ENCODE data around the gene CNNM1. TPM values are rescaled to one million over a fixed set of nuclear protein-coding genes. Genes with fewer than 3 reads are reported as not detected.

CNNM1 gene
- total and polyA plus RNA-seq, 4 donors, result 0.15 to 0.52 (median 0.19) TPM

- Histone ChIP-seq H3K27ac (ENCODE audit: low read depth in 1 of 2, low read length in 1 of 2) (peak overlapping the region in 1 of 2 donors; percentile 17), H3K36me3 (ENCODE audit: control insufficient read depth in 4 of 4, insufficient read depth in 4 of 4, low read length in 4 of 4) (no peaks in the 10 kb centered on the region), H3K4me1 (ENCODE audit: control insufficient read depth in 5 of 5, insufficient read depth in 5 of 5, low read length in 5 of 5) (peaks cover 0 to 9% (median 0%) of the 10 kb centered on the region in 5 donors), H3K27me3 (ENCODE audit: control insufficient read depth in 3 of 3, insufficient read depth in 3 of 3, low read length in 2 of 3) (no peaks in the 10 kb centered on the region), H3K4me3 (no peak overlapping the region), H3K9me3 (ENCODE audit: control insufficient read depth in 4 of 4, insufficient read depth in 3 of 4, low read length in 3 of 4) (peaks cover 0 to 4% (median 0%) of the 10 kb centered on the region in 4 donors), H3K9ac (ENCODE audit: insufficient read depth in 1 of 2, low read length in 2 of 2) (no peak overlapping the region)
- no peak for TF ChIP-seq CTCF (IDR thresholded peaks at IDR 0.05; ENCODE audit: control extremely low read depth, extremely low read depth)
- WGBS, 2 donors, result 23 to 56% methylated on average over 5 of the region's 5 CpGs
- peak; percentile 60 to 77 (median 70) for DNase-seq
- peak; percentile 41 for ATAC-seq (ENCODE audit: insufficient read depth, low FRiP score)
These were observed 25.0 kb upstream of the CNNM1 start for GRCh38 chr10:99303899-99304861.

GRCh38 chr10:99304862-99305229, 24.3 kb upstream of the CNNM1 start:
- DNase-seq, result no peak
- no peak overlapping the region for H3K27ac ChIP-seq (ENCODE audit: low read depth in 1 of 2, low read length in 1 of 2)
- no peaks in the 10 kb centered on the region for H3K27me3 ChIP-seq (ENCODE audit: control insufficient read depth in 3 of 3, insufficient read depth in 3 of 3, low read length in 2 of 3)
- no peak for ATAC-seq (ENCODE audit: insufficient read depth, low FRiP score)
- no peaks in the 10 kb centered on the region for H3K36me3 ChIP-seq (ENCODE audit: control insufficient read depth in 4 of 4, insufficient read depth in 4 of 4, low read length in 4 of 4)
- peaks cover 0 to 10% (median 0%) of the 10 kb centered on the region in 4 donors for H3K9me3 ChIP-seq (ENCODE audit: control insufficient read depth in 4 of 4, insufficient read depth in 3 of 4, low read length in 3 of 4)
- no peak for TF ChIP-seq CTCF (IDR thresholded peaks at IDR 0.05; ENCODE audit: control extremely low read depth, extremely low read depth)
- H3K4me1 ChIP-seq (ENCODE audit: control insufficient read depth in 5 of 5, insufficient read depth in 5 of 5, low read length in 5 of 5), result peaks cover 0 to 9% (median 0%) of the 10 kb centered on the region in 5 donors
- H3K4me3 ChIP-seq, result no peak overlapping the region
- H3K9ac ChIP-seq (ENCODE audit: insufficient read depth in 1 of 2, low read length in 2 of 2), result no peak overlapping the region

GRCh38 chr10:99312501-99312900, 16.7 kb upstream of the CNNM1 start:
- TF ChIP-seq CTCF (IDR thresholded peaks at IDR 0.05; ENCODE audit: control extremely low read depth, extremely low read depth), result no peak
- 79 to 90% methylated on average over 2 of the region's 2 CpGs for WGBS, 2 donors
- no peak overlapping the region for H3K27ac ChIP-seq (ENCODE audit: low read depth in 1 of 2, low read length in 1 of 2)
- no peak overlapping the region for H3K9ac ChIP-seq (ENCODE audit: insufficient read depth in 1 of 2, low read length in 2 of 2)
- peaks cover 0 to 13% (median 0%) of the 10 kb centered on the region in 4 donors for H3K9me3 ChIP-seq (ENCODE audit: control insufficient read depth in 4 of 4, insufficient read depth in 3 of 4, low read length in 3 of 4)
- H3K4me1 ChIP-seq (ENCODE audit: control insufficient read depth in 5 of 5, insufficient read depth in 5 of 5, low read length in 5 of 5), result no peaks in the 10 kb centered on the region
- DNase-seq, result no peak
- H3K4me3 ChIP-seq, result no peak overlapping the region
- H3K27me3 ChIP-seq (ENCODE audit: control insufficient read depth in 3 of 3, insufficient read depth in 3 of 3, low read length in 2 of 3), result no peaks in the 10 kb centered on the region
- no peak for ATAC-seq (ENCODE audit: insufficient read depth, low FRiP score)
- no peaks in the 10 kb centered on the region for H3K36me3 ChIP-seq (ENCODE audit: control insufficient read depth in 4 of 4, insufficient read depth in 4 of 4, low read length in 4 of 4)

Measured in lung (tissue), 12 donors.